Measurements from ENCODE around the gene ARID3C.

DNA sequence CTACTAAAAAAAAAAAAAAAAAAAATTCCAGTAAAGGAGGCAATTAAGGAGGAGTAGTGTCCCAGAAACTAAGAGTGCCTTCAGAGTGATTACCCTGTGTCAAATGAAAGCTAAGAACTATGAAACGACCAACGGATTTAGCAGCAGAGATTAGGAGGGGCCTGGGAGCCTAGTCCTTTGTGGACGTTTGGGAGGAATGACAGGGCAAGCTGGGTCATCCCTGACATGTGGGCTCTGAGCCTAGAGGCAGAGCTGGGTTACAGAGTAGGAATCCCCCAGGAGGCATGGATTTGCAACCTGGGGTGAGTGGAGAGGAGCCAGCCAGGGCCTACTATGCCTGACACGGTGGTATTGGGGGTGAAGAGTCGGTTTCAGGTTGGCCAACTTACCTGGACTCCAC is 4.3 kb upstream of the ARID3C start:
- TF ChIP-seq, protein P1, sequence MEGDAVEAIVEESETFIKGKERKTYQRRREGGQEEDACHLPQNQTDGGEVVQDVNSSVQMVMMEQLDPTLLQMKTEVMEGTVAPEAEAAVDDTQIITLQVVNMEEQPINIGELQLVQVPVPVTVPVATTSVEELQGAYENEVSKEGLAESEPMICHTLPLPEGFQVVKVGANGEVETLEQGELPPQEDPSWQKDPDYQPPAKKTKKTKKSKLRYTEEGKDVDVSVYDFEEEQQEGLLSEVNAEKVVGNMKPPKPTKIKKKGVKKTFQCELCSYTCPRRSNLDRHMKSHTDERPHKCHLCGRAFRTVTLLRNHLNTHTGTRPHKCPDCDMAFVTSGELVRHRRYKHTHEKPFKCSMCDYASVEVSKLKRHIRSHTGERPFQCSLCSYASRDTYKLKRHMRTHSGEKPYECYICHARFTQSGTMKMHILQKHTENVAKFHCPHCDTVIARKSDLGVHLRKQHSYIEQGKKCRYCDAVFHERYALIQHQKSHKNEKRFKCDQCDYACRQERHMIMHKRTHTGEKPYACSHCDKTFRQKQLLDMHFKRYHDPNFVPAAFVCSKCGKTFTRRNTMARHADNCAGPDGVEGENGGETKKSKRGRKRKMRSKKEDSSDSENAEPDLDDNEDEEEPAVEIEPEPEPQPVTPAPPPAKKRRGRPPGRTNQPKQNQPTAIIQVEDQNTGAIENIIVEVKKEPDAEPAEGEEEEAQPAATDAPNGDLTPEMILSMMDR (IDR thresholded peaks at IDR 0.05 in 2 of 3, conservative IDR thresholded peaks at IDR 0.05 in 1 of 3; ENCODE audit: borderline replicate concordance in 1 of 3, insufficient read depth in 1 of 3, low read depth in 2 of 3, low read length in 2 of 3) = no peak
- no peak for TF ChIP-seq CEBPB (IDR thresholded peaks at IDR 0.05; ENCODE audit: low read depth)
- no peak for TF ChIP-seq EZH2 (IDR thresholded peaks at IDR 0.05)
- TF ChIP-seq POLR2AphosphoS5 (IDR thresholded peaks at IDR 0.05; ENCODE audit: low read depth, low read length) = no peak

All from HCT116 (cell line).